NCI-H1105 treated with DMSO at 0.1 percent for 48 hours (cell line): ENCODE measurements around the gene RER1.

ENCODE experiments used
- DNase-seq: peaks from one replicate; lab custom pipeline; 2025; lab: John Stamatoyannopoulos, UW

The RER1 gene

DNA sequence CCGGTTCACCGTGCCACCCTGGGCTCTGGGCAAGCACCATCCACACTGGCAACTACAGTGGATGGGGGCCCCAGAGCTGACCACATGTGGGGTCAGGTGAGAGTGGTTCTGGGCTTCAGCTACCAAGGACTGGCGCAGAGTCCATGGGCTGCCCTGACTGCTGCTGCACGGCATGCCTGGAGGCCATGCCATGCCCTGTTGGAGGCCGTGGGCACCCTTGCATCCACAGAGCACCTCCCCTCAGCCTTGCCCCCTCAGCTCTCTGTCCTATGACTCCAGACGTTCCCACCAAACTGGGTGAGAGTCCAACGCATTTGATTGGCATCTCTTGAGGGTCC lies 15.7 kb upstream of the RER1 start:
- no peak for DNase-seq

DNA sequence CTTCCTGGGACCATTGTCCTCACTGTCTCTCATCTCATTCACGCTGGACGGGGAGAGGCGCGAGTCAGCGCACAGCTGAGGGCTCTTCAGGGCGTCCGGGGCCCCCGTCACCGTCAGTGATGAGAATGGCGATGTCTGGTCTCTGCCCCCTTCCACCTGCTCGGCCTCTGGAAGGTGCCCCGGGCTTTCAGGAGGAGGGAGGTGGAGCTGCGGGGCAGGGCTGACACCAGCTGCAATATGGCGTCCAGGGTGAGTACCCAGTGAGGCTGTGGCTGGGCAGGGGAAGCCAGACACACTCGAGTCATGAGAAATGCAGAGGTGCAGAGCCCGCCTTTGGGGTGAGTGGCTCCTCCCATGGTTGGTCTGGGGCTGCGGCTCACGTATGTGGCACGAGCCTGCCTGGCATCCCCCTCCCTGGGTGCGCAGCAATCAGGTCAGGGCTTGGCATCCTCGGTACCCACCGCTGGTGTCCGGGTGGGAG lies 15.3 kb upstream of the RER1 start:
- DNase-seq, result no peak

DNA sequence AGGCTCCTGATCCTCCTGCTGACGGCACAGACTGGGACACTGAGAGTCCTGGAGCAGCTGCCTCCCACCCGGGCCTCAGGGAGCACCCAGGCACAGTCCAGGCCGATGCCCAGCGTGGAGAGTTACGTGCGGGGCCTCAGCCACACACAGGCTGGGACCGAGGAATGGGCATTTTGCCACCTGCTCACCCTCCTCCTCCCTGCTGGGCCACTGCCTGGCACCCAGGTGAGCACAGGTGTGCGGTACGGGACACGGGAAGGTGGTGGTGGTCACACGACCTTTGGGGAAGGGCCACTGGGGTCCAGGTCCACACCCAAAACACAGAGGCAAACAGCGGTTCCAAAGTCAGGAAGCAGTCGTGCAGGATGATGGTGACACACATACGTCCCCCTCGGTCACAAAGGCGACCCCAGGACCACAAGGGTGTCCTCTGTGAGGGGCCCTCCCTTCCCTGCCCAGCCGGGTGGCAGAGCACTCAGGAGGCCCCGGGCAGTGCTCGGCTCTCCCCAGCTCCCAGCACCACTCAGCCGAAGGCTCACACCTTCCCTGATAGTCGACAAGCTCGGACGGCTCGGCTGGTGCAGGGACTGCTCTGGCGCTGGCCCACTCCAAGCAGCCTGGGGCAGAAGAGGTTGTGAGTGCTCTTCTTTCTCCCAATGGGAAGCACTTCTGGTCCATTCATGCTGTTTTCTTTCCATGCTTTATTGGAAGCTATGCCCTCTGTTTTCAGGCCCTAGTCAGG lies 14.5 kb upstream of the RER1 start:
- DNase-seq, result no peak

DNA sequence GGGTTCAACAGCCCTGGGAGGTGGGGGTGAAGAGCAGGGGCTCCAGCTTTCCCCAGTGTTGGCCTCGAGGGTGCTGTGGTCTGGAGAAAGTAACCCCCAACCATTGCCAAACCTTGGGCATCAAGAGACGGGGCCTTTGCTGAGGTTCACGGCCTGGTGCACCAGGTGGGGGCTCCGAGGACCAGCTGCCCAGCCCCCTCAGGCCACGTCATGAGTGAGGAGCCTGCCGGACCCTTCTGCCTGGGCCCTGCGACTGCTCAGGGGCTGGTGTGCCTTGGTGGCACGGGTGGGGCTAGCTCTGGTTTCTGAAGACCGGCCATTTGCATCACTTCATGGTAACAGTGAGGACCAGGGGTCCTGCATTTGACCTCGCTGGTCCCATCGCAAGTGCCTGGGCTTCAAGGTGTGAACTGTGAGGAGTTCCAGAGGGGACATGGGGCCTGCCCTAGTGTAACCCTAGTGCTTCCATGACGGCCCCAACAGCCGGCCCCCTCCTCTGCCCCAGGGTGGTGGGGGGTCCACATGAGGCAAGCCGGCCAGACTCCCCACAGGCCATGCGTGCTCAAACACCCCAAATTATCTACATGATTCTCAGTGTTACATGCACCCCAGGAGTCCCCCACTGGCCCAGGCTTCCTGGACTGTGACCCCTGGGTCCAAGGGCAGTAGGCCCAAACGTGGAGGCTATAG lies 13.7 kb upstream of the RER1 start:
- DNase-seq, result no peak

DNA sequence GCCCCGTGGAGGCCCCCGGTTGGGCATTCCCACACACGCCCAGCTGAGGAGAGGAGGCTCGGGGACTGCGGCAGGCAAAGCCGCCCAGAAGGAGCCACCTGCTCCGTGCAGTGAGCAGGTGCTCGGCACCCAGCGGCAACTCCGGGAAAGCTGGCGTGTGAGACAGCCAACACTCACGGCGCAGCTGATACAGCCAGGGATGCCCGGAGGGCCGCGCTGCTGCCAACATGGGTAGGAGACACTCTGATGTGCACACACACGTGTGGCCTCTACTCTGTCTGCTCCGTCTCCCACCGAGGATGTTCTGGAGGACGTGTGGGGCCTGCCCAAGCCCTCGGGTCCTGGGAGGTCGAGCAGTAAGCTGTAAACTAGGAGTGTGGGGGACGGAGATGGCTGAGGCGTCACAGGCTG lies 13.2 kb upstream of the RER1 start:
- DNase-seq, result no peak

DNA sequence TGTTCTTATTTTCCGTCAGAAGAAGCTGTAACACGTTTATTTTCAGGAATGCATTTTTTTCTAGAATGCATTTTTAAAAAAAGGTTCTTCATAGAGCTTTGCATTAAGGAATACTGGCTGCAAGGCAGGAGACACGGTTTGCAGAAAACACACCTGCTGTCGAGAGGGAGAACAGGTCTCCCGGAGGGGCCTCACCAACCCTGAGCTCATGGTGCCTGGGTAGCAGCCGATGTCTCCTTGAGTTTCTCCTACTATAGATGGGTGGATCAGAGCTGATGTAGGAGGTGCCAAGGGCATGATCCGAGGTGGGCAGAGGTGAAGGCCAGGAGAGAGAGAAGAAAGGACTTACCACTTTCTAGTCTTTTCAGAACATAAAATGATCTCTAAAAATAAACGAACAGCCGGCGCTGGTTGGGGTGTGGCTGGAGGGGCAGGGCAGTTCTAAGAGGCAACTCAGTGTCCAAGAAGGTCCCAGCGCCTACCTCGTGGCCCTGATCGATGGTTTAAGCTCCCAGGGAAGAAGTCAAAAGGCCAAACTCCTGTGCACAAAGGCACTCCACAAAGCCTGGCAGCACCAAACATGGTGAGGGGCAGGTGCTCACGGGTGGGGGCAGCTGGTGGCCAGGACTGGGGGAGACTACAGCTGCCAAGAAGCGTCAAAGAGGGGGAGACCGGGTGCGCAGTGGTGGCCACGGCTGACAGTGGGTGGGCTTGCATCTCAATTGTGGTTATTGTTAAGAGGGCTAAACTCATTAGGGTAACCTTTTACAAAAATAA lies 12.5 kb upstream of the RER1 start:
- DNase-seq, result no peak

DNA sequence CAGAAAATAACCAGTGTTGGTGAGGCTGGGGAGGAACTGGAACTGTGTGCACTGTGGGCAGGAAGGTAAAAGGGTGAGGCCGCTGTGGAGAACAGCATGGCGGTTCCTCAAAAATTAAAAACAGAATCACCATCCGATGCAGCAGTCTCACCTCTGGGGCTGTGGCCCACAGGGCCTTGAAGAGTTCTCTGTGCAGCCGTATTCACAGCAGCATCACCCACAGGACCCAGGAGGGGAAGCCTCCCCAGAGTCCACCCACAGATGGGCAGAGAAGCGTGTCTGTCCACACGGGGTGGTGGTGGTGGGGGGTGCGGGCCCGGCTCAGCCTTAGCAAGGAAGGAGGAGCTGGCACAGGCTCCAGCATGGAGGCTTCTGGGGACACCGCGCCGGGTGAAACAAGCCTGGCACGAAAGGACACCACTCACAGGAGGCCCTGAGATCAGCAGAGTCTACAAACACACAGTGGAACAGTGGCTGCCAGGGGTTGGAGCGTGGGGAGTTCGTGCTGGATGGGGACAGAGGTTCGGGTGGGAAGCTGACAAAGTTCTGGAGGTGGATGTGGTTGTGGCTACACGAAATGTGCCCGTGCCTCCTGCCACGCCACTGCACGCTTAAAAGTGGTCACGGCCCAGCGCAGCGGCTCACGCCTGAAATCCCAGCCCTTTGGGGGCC lies 11.8 kb upstream of the RER1 start:
- DNase-seq, result no peak

DNA sequence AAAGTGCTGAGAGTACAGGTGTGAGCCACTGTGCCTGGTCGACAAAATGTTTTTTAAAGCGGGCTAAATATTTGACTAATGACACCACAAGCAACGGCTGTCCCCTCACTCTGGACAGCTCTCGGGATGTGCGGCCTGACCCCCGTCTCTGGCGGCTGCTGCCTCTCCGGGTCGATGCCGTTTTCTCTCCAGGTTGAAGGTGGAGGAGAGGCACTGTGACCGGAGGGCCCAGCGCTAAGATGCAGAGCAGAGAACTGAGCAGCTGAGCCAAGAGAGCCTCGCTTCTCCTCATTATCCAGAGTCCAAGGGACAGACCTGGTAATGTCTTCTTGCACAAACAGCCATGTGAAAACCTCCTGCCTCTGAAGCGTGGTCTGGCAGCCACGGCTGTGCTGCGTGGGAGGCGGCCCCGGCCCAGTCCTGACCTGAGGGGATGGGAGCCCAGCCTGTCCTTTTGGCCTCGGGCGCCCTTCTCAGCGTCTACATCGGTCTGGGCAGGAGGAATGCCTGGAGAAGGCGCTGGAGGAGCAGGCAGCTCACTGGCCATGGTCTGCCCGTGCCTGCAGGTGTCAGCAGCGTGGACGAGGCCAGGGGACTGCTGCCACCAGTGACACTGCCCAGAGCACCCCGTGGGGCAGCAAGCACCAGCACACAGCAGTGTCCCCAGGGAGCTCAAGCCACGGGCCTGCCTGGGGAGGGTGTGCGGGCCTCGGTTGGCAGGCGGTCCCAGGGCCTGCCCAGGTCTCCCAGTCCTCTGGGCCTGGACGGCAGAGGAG lies 10.6 kb upstream of the RER1 start:
- DNase-seq, result no peak

DNA sequence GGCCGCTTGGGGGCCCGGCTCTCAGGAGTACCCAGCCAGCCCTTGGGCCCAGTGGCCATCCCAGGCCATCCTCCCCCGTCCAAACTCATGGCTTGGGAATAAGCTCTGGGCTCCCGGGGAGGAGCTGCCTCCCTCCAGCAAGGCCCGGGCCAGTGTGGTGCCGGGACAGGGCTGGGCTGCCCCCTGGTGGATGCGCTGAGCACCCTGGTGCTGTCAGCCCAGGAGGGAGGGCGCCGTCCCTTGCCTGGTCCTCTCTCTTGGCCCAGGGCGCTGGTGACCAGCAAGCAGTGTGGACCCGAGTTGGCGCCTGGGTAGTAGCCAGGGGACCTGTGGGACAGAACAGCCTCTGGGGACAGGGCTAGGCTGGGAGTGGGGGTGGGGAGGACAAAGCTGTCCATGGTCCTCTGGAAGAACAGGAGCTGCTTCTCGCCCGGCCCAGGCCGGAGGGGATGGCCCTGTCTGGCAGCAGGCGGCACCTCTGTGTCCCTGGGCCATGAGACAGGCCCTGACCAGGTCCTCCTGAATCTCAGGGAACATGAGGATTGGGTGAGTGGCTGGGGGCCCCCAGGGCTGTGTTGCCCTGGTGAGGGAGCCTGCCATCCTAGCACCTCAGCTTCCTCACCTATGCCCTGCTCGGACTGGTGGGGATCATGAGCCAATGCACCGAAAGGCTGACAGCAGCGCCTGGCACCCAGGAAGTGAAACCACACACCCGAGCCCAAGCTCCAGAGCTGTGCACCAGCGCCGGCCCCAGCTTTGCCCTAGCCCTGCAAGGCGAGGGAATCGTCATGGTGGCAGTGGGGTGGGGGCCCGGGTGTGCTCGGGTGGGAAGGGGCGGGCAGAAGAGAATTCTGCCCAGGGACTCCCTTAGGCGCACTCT lies 9.7 kb upstream of the RER1 start:
- no peak for DNase-seq

DNA sequence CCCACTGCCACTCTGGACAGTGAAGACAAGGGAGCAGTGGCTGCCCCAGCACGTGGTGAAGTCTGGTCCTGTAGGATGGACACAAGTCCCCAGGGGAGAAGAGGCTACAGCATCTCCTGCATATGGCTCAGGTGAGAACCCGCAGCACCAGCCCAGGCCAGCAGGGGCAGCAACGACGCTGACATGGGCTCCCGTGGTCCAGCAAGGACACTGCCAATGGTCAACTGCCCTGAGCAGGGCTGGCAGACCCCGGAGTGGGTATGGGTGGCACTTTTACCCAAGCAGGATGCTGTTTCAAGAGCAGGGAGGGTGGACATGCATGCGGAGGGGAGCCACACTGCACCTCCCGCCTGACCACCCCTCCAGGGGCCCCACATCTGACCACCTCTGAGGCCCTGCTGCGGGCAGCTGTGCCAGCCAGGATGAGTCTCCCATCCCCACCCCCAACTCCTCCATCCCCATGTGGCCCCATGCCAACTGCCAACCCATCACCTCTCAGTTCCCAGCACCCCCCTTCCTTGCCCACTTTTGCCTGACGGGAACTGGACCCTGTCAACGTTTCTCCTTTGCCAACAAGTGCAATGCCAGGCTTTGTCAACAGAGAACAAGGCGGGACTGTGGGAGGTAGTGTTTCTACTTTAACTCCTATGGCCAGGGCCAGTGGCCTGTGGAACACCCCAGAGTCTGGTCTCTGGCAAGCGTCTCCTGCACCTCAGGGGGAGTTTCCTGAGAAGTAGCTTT lies 8.8 kb upstream of the RER1 start:
- no peak for DNase-seq

DNA sequence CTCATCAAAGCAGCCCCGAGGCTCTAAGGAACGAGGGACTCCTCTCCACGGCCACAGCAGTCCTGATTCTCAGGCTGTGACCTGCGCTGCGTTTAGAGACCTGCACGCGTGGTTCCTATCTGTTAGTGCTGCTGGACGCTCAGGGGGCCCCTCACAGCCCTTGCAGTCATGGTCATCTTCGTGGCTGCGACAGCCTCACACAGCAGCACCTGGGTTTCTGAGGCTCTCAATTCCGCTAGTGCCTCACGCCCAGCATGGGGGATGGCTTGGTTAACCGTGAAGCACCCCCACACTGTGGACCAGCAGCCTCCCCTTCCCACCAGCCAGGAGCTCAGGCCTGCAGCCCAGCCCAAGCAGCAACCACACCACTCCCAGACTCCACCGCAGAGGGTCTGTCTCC lies 8.1 kb upstream of the RER1 start:
- no peak for DNase-seq

DNA sequence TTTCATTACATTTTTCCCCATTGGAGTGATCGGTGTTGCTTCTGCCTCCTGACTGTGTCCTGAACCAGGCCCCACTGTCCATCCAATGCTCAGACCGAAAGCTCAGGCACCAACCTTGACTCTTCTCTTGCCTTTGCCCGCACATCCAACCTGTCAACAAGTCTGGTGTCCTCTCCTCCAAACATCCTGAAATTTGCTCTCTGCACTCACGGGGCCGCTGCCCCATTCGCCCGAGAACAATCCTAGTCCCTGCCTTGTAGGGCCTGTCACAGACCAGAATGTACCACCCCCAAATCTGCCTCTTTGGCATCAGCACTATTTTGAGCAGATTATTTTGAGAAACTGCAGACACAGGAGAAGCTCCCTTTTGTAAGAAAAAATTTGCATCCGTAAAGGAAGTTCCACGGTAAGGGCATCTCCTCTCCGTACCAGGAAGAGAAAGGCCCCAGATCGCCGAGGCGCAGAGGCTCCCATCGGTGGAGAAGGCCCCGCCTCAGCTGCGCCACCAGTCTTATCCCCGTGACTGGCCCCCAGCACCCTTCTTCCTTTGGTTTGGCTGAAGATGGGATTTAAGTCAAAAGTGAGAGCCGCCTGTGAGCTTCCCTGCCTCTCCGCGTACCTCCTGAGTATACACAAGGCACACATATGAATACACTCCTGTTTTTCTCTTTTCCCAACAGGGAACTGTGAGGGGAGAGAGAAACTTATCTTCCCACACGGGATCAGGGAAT lies 7.3 kb upstream of the RER1 start:
- no peak for DNase-seq

DNA sequence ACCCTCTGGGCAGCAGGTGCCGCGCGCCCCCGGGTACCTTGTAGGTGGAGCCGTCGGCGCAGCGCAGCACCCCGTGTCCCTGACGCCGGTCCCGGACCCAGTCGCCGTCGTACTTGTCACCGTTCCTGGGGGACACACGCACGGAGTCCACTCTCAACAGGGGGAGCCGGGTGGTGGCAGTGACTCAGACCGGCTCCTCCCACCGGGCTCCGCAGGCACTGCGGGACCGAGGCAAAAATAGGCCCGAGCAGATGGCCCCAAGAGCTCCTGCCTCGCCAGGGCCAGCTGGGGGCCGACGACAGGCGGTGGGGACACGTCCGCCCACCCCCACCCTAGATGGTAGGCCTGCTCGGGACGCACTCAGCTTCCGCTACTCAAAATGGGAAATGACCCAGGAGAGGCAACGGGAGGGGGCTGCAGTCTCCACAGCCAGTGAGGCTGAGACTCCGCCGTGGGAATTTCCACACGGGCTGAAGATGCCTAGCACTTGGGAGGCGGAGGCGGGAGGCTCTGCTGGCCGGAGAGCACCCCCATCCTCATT lies 6.6 kb upstream of the RER1 start:
- no peak for DNase-seq

DNA sequence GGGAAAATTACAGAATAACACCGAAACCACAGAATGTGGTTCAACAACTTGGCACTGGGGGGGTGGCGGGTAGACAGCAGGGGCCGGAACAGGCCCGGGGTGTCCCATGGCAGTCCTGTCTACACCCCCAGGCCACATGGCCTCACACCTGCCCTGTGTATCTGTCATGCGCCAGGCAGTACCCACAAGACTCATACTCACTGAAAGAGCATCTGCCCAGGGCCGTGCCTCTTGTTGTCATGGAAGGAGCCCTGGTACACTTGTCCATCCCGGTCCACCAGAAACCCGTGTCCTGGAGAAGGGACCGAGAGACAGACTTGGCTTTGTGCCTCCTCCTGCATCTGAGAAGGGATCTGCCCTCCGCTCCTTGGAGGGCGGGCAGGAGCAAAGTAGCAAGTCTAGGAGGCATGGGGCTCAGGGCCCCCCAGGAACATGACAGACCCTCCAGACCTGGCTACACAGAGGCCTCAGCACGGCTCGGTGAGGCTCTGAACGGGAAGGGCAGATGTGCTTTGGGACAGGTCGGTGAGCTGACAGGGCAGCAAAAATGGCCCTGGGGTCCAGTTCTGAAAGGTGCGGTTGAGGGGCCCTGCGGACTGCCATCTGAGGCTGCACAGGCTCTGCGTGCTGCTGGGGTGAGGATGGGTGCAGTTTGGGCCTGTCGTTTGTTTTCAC lies 5.9 kb upstream of the RER1 start:
- no peak for DNase-seq

DNA sequence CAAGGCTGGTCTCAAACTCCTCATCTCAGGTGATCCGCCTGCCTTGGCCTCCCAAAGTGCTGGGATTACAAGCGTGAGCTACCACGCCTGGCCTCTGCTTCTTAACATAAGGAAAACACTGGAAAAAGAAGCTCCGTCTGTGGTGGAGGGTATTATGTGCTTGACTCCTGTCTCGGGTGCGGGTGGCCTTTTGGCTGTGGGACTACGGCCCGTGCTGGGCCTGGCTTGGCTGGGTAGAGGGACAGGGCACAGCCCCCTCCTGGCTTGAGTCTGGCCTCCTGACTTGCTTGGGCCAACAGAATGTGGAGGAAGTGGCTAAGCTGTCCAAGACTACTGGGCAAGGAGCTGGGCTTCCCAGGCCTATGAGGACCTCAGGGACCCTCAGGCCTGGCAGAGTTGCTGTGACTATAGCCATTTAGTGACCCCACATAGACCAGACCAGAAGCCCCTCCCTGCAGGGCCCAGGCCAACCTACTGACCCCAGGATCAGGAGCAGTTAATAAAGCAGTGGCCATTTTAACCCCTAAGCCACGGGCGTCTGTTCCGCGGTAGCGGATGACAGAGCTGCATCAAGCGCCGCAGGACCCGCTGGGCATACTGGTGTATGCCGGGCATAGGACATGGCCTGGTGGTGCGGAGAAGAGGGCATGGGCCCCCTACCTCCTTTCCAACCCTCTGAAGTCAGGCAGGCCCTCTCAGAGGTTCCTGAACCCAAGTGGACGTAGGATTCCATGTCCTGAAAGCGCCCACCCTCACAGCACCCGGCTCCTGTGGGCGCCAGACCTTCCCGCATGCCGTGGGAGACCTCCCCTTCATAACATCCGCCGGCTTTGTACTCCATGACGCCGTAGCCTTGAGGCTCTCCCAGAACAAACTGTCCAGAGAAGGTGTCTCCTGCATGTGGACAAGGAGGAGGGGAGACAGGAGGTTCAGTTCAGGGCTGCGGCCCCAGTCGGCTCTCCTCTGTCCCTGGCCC lies 4.7 kb upstream of the RER1 start:
- DNase-seq, result no peak

DNA sequence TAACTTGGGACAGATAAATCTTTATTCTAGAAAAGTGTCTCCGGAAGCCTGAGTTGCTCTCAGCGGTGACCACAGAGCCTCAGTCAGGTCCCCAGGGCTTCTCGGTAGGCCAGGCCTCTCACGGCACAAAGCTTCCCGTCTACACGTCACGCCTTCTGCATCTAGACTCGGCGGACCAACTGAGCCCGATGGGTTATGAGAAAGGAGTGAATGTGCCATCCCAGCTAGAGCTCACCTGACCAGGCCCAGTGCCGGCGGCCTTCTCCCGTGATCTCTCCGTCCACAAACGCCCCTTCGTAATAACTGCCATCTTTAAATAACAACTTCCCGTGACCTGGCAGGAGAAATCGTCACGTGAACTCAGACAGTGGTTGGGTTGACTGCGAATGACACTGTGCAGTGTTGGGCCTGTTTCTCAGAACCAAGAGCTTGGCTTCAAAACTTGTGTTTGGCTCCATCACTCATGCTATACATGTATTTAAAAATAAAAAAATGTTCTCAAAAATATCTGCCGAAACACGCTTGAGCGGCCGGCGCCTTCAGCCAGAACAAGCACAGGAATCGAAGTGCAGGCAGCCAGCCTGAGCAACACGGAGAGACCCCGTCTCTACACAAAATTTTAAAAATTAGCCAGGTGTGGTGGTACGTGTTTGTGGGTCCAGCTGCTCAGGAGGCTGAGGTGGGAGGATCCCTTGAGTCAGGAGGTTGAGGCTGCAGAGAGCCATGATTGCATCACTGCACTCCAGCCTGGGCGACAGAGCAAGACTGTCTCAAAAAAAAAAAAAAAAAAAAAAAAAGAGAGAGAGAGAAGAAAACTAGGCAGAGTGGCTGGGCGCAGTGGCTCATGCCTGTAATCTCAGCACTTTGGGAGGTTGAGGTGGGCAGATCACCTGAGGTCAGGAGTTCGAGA lies 3.4 kb upstream of the RER1 start:
- DNase-seq, result no peak
